Suprapubic skin (tissue), 4 donors: ENCODE results near the gene LDLR.

Experiments
- CTCF ChIP-seq, 2 donors: fragments of 200-600 bp in 1 of 2; fragments of 450-650 bp in 1 of 2; sonication (generic) in 1 of 2; IDR thresholded peaks; one replicate each; pipeline ENCODE4 v1.5.1; 2016 to 2019; ENCODE audit warnings: antibody characterized with exemption in 2 of 2, mild to moderate bottlenecking in 1 of 2, moderate library complexity in 1 of 2
- EP300 ChIP-seq: sonication (generic); formaldehyde crosslinking; IDR thresholded peaks from one replicate; pipeline ENCODE4 v1.6.1; 2017; ENCODE audit warnings: antibody characterized with exemption
- POLR2AphosphoS5 ChIP-seq, 3 donors: sonication (generic); formaldehyde crosslinking; IDR thresholded peaks; one replicate each; pipeline ENCODE4 v1.6.1; 2017; ENCODE audit warnings: antibody characterized with exemption in 3 of 3

- no peak for TF ChIP-seq POLR2AphosphoS5 (IDR thresholded peaks at IDR 0.05)
- TF ChIP-seq CTCF (IDR thresholded peaks at IDR 0.05): no peak
- no peak for TF ChIP-seq EP300
Observed at GRCh38 chr19:11140896-11141295, 51.6 kb downstream of the LDLR start.
